Stimulated activated CD8-positive, alpha-beta memory T cell treated with anti-CD3 and anti-CD28 coated beads, Interleukin-7, amount 100 ng/mL, for 48 hours (primary cell): Measurements from ENCODE around the gene SLC9A7.

Source experiments
- DNase-seq, 2 donors: peaks; one replicate each; pipeline ENCODE4 v3.0.0-alpha.2; 2020; ENCODE audit warnings: low read depth in 1 of 2; ENCODE audit errors: extremely low read depth in 1 of 2

The SLC9A7 gene

DNA sequence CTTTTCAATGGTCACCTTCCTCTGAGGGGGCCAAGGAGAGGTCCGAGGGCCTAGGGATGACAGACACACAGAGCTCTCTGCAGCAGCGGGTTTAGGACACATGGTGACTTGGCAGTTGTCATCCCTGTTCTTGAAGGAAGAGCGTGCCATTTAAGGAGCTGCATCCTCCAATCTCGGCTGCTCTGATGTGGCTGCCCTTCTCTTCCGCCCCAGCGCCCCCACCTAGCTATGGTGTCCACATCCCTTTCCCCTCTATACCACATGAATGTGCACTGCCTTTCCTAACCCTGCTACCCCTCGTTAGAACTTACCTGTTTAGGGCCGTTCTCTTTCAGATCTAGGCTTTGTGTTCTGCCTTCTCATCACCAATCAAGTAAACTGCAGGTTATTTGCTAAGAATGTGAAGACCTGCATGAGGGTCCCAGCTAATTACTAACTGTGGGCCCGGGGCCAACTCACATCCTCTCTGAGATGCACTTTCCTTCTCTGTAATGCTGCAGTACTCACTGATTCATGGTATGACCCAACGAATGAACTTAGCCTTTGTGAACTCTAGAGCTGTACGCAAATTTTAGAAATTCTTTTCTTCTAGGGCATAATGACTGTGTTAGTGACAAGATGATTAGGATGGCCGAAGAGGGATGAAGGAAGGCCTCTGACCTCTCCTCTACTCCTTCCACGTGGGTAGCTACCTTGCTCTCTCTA, 147.1 kb downstream of the SLC9A7 start:
- DNase-seq: no peak

DNA sequence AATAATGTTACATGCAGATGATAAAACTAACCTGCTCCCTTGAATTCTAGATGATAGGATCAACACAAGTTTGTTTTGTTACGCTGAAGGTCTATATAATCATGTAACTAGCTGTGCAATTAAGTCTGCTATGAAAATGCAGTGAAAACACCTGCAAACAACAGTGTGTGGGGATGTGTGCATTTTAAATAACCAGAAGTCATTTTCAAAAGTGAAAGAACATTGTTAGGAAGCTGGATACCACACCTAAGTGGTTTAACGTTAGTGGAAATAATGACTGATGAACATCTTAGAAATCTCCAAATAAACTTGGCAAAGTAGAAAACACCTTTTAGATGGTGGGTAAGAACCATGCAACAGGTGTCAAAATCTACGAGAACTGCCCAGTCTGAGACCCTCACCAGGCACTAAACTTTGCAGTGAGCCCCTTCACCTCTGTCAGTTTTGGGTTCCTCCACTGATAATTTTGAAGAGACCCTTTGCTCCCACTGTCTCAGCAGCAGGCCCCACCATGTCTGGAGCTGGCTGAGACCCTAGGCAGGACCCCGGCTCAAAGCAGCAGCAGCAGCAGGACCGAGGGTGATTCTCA, 148.8 kb downstream of the SLC9A7 start:
- DNase-seq: no peak

DNA sequence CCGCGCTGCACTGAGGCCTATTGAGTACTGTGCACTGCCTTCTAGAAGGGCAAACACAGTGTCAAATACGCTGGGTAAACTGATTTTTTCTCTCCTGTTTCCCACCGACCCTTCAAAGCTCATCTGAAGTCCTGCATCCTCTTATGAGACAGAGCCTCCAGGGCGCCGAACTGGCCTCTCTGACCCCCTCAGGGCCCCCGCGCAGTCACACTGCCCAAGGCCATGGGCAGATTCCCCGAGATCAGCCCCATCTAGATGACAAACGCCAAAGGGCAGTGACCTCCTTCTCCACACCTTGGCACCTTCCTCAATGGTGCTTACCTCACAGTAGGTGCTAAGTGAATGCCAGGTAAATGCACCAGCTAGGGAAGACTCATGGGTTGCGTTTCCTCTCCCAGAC, 151.0 kb downstream of the SLC9A7 start:
- DNase-seq: no peak

DNA sequence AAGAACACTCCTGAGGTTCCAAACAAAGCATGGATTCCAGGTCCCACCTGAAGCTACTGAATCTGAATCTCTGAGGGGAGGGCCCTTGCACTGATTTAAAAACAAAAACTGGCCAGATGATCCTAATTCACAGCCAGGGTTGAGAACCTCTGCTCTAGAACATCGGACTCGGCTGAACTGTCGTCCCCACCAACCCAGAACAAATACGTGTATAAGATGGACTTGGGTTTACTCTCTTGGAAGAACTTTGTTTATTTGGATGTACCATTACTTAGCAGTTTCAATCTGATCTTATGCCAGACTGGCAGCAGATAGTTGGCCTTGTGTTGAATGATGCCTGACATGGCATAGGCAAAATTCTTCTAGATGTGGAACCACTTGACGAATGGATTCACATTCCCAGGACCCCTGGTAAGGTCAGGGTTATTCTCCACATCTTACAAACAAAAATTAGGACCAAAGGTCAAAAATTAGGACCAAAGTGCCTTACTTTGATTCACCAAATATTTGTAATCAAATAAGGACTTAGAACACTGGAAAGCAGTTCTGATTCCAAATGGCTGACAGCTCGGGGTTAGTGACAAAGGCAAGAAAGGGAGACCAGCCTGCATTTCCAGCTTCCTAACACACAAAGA, 156.3 kb downstream of the SLC9A7 start:
- no peak for DNase-seq

DNA sequence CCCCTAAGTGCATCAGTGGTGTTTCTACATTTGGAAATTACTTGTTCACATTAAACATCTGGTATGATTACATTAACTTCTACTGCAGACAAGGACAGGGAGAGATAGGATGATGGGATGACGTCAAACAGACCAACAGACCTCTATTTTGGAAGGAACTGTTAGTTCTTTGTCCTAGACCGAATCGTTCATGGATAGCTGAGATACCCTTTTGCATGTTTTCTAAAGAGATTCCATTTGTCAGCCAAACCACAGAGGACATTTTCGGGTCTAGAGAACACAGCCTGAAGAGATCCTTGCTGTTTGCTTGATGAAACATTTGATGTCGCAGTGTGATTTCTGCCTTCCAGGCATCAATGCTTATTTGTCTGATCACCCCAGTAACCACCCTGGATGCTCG, 157.6 kb downstream of the SLC9A7 start:
- DNase-seq: no peak

DNA sequence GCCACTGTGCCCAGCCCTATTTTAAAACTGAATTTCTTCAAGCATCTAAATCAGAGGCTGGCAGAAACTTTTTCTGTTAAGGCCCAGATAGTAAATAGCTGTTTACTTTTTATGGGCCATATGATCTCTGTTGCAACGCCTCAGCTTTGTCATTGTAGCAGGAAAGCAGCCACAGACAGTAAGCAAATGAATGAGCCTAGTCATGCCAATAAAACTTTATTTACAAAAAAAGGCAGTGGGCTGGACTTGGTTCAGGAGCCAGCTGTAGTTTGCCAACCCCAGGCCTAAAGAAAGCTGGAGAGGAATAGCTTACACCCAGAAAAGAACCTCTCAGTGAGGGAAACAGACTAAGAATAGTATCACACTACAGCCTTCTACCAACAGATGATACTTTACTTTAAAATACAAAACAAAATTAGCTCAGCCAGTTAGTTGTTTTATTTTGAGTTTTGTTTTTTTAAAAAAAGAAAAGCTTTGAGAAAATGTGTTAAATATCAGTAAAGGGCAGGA, 159.8 kb downstream of the SLC9A7 start:
- DNase-seq: no peak

DNA sequence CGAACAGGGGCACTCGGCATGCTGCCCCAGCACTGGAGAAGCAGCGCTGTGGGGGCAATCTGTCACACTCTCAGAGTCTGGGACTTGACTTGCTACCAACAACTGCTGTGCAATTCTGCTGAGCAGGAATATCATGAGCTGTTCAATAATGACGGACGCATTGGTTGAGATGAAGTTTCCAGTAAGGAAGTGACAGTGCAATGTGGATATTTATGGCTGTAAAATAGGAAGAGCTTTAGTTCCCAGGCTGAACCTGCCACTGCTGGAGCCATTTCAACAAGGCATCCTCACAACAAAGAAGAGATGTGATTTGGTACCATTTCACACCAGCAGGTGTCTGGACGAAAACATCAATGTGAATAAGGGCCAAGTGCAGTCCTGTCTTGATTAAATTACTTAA, 161.1 kb downstream of the SLC9A7 start:
- DNase-seq: no peak

DNA sequence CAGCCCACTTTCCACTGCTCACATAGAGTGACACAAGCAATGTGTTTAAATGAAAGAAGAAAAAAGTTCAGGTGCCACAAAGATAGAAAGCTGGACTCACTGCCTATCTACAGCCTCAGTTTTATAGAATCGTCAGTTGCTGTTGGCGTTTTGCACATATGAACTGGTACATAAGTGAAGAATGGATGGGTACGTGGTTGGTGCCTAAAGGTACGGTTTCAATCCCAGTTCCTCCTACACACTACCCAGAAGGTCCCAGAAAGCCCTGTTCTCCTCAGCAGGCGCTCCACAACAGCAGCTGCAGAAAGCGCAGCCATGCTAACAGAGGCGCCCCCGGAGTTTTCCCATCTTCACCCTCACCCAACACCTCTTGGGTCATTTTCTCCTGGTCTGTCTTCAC, 161.7 kb downstream of the SLC9A7 start:
- DNase-seq: no peak

DNA sequence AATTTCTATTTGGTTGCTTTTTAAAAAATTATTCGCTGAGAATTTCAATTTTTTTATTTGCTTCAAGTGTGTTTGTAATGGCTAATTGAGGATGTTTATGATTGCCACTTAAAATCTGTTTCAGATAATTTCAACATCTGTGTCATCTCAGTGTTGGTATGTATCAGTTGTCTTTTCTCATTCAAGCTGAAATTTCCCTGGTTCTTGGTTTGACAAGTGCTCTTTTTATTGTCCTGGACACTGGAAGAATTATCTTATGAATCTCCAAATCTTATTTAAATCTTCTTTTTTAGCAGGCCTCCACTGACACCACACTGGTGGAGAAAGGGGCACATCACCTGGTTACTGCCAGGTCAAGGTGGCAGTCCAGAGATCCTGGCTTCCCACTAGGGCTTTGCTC, 163.8 kb downstream of the SLC9A7 start:
- no peak for DNase-seq

DNA sequence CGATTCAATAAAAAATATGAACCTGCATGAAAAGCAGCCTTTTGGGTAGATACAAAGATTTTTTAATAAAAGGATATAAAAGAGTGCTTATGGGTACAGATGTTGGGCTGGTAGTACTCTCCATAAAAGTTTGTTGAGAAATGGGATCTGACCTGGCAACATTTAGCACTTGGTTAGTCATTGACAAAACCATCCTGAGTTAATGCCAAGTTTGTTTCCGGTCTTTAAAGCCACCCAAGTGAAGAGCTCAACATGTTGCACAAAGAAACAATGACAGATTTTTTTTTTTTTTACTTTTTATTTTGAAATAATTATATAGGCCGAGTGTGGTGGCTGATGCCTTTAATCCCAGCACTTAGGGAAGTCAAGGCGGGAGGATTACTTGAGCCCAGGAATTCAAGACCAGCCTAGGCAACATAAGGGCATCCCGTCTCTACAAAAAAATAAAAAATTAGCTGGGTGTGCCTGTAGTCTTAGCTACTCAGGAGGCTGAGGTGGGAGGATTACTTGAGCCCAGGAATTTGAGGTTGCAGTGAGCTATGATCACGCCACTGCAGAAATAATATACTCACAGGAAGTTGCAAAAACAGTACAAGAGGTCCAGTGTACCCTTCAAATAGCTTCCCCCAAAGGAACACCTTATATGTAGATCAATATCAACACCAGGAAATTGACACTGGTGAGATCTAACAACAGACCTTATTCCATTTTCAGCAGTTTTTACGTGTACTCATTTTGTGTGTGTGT, 168.8 kb downstream of the SLC9A7 start:
- no peak for DNase-seq

DNA sequence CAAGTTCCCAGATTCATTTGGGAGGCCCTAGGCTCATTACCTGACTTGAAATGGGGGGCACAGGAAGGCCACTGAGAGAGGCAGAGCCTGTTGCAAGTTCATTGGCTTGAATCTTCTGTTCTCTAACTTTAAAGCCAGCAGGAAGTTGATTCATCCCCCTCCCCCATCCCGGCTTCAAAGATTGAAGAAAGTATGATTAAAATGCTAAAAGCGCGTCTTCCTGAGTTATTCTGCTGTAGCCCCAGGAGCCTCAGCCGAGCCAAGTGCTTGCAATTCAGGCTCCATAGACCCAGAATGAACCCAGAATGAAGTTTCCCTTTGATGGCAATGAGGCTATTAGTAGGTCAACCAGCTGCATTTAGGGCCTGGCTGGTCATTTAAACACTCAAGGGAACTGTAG, 170.7 kb downstream of the SLC9A7 start:
- no peak for DNase-seq

DNA sequence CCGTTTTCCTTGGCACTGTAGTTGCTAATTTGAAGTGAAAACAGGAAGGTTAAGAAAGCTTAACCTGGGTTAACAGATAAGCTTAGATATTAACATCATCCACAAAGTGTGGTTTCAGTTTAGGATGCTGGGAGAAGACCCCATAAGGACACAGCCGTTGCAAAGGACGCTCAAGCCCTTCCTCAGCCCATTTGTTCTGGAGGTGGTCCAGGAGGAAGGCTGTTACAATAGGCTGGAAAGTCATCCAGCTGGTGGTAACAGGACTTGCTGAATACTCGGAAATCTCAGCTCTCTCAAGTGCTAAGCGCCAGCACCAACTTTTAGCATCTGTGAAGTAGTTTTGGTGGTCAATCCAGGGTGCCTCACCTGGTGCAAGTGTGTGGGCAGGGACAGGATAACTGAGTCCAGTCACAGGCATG, 171.2 kb downstream of the SLC9A7 start:
- no peak for DNase-seq

DNA sequence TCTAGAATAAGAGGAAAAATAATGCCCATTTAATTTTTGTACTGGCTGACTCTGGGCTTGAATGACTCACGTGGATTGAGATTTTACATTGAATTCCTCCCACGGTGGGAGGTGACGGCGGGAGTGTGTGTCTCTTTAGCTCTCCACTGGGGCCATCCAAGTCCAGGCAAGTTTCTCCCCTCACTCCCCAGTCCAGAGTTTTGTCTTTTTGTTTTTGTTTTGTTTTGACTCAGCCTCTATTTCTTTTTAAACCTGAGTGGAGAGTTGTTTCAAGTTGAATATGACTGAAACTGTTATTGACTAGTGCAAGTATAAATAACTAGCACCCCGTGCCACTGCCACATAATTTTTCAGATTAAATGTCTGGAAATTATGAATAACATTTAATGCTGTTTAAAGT, 171.8 kb downstream of the SLC9A7 start:
- DNase-seq: no peak

DNA sequence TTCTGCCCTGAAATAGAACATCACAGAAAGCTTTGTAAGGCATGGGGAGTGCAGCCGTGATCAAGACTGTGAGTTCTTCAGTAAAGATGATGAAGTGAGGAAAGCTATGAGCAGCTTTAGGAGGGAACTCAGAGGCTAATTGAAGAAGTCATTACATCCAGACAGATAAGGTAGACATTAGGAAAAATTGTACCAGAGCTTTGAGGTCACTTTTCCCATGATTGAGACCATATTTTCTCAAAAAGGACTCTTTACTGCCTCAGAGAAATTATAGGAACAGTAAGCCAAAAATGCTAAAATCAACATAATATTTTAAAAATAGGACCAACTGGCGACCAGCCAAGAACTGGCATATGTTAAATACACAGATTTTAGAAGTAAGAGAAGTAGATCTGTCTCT, 174.2 kb downstream of the SLC9A7 start:
- DNase-seq: no peak

DNA sequence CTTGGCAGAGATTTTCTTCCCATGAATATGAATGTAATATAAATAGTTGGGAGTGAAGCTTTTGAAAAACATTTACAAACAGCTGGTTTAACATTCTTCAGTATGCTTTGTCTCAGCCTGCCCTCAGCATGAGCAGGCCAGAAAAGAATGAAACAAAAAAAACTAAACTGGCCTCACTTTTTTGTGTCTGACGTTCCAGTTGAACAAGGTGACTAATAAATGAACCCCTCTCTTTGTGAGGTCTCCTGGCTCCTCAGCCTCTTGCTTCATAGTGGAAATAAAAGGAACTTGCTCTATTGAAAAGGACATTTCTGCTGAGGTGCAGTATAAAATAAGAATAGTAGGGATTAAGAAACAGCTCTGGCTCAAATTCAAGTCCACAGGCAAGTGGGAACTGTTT, 176.0 kb downstream of the SLC9A7 start:
- no peak for DNase-seq

DNA sequence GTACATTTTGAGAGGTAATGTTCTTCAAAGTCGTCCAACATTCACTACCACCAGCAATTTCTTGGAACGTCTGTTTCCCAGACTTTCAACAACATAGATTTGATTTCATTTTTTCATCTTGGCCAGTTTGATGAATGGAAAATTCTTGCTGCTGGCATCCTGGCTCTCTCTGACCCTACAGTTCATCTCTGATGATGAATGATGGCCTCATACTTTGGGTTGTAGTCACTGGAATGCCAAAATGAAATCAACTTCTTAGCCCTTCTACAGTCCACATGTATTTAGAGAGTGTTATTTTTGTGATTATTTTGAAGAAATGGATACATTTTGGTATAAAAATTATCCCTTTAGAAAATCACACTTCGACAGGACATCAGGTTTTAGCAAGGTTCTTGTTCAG, 176.6 kb downstream of the SLC9A7 start:
- DNase-seq: no peak

DNA sequence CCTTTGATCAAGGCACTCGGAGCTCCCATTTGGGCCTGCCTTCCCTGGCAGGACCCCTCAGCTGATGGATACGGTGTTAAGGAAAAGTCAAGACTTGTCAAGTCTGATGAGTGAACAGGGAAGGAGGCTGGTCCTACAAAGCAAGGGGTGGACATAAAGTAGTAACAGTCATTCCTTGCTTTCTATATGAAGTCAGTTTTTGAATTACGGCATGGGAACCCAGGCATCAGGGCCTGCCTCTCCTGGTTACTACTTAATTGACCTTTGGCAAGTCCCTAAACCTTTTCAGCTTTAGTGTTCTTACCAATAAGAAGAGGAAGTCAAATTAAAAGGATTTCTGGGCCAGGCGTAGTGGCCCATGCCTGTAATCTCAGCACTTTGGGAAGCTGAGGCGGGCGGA, 178.3 kb downstream of the SLC9A7 start:
- no peak for DNase-seq

DNA sequence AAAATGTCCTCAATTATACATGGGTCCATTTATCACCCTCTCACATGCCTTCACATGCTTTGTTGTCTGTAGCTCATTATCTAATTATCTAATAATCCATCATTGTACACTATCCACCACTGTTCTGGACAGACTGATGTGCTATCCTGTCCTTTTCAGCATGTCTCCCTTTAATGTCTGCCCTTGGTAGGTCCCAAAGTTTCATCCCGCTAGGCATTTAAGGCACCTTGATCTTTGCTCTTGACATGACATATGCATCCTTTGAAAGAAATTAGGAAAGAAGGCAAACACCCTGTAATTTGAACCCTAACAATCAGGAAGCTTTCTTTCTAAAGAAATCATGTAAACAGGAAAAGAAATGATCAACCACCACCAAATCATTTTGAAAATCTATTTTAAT, 179.7 kb downstream of the SLC9A7 start:
- no peak for DNase-seq

DNA sequence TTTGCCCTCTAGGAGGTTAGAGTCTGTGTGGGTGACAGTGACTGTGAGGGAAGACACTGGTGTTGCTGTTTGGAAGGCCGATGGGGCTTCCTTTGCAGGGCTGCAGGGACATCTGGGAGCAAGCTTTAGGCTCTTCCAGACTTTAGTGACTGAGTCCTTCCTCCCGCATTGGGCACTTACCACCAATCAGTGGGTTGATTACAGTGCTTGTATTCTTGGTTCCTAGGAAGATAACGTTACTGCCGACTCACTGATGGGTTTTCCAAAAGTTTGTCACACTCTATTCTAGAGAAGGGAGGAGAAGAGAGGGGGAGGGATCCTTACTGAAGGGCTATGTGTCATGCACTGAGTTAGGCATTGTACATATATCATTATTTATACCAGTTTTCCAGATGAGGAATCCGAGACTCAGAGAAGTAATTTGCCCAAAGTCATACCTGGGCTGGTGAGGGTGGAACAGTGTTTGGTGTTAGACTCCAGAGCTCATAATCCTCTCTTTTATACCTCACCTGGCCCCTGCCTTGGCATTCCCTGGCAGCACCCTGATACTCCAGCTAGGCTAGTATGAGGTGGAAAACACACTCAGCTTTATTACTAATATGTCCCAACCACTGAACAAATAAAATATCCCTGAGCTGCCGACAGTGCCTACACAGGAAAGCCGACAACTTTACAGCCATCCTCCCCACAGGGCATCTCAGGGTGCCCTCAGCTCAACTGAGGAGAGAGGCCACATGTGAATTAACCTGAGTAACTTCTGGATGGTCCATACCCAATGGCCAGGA, 181.5 kb downstream of the SLC9A7 start:
- DNase-seq: no peak

DNA sequence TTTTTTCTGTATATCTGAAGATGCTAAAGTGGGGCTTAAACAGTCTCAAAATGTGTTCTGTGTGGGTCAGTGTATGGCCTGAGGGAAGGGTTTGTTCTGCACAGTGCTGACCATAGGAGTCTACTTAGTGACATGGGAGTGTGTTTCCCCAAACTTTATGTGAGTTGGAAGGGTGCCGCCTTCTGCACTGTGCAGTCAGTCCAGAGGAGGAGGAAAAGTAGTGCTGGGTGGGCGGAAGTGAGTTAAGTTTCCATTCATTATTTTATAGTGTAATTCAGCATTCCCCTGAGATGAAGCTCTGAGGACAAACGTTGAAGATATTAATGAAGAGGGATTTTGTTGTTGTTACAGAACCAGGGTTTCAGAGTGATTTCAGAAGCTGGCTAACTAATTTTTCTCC, 182.5 kb downstream of the SLC9A7 start:
- no peak for DNase-seq

DNA sequence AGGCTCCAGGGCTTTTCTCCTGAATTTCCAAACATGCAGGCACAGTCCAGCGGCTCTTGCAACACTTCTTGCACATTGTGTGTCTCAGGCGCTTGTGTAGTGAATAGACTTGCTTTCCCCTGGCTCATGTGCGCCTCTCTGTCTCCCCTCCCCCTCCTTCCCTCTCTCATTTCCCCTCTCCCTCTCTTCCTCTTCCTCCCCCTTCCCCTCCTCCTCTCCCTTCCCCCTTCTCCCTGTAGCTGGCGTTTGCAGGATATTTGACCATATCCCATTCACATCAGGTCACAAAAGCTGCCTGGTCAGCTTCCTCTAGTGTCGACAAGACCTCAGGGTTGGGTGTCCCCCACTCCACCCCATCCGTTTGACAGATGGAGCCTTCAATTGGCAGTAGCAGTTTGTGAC, 182.9 kb downstream of the SLC9A7 start:
- no peak for DNase-seq
